GM12878 (cell line): Measurements from ENCODE around the gene RNFT2. TPM values are rescaled to one million over a fixed set of nuclear protein-coding genes. Genes with fewer than 3 reads are reported as not detected.

Experiments
- ATAC-seq: fragments of 200-7000 bp; cut with Tn5 transposase; 3 replicates; pipeline ENCODE4 v1.9.1; 2020; ENCODE audit warnings: mild to moderate bottlenecking, moderate library complexity
- BruUV-seq: library from RNA; stranded (reverse); fragments of 400-500 nt; replicated peaks from 2 replicates; lab custom pipeline; 2021; lab: Mats Ljungman, UMichigan
- CTCF ChIA-PET: fragments of 300-600 bp; sonication (Branson Sonifier 250); formaldehyde crosslinking; extraction: SDS; loops from one replicate; lab custom pipeline; 2021; ENCODE audit warnings: inconsistent platforms; lab: Yijun Ruan, JAX
- POLR2A ChIA-PET: fragments of 350-600 bp; formaldehyde crosslinking; extraction: SDS; loops from one replicate; lab custom pipeline; 2021; ENCODE audit warnings: inconsistent platforms; lab: Charles Lee
- RAD21 ChIA-PET: fragments of 300-600 bp; sonication (Branson Sonifier 250); formaldehyde crosslinking; loops from one replicate; lab custom pipeline; 2023; ENCODE audit warnings: antibody characterized with exemption; ENCODE audit not compliant: unreplicated experiment; lab: Charles Lee
- SMC1A ChIA-PET: fragments of 300-600 bp; sonication (Branson Sonifier 250); formaldehyde crosslinking; loops from one replicate; lab custom pipeline; 2023; ENCODE audit not compliant: unreplicated experiment, uncharacterized antibody; lab: Charles Lee
- DNase-seq: peaks from one replicate; pipeline ENCODE4 v3.0.0-alpha.2; 2011; ENCODE audit warnings: low read depth, low spot score
- FAIRE-seq: peaks from 3 replicates; lab custom pipeline; 2011; peaks lifted over from hg19 to GRCh38; lab: Jason Lieb, UNC
- H2AFZ ChIP-seq: 2 replicates; pipeline ENCODE4 v1.6.0; 2011; ENCODE audit warnings: low read depth, low read length, control low read depth; ENCODE audit not compliant: control insufficient read depth
- H3K27ac ChIP-seq: 2 replicates; pipeline ENCODE4 v1.5.1; 2011; ENCODE audit warnings: control low read depth; ENCODE audit not compliant: control insufficient read depth, insufficient read depth
- H3K27me3 ChIP-seq, 2 experiments: replicated peaks in 1 of 2; 2 replicates each; pipeline versions ENCODE4 v1.6.0 to v1.6.1; 2011; ENCODE audit warnings: low read length in 1 of 2; ENCODE audit not compliant: control insufficient read depth in 2 of 2, insufficient read depth in 2 of 2
- H3K36me3 ChIP-seq, 2 experiments: 2 replicates each; pipeline ENCODE4 v1.5.1; 2011; ENCODE audit warnings: low read length in 1 of 2; ENCODE audit not compliant: control insufficient read depth in 2 of 2, insufficient read depth in 2 of 2
- H3K4me1 ChIP-seq: 2 replicates; pipeline ENCODE4 v1.6.1; 2011; ENCODE audit warnings: mild to moderate bottlenecking, low read length, moderate library complexity, mixed read lengths; ENCODE audit not compliant: control insufficient read depth, insufficient read depth
- H3K4me2 ChIP-seq: 2 replicates; pipeline ENCODE4 v1.6.0; 2011; ENCODE audit warnings: control low read depth; ENCODE audit not compliant: control insufficient read depth, insufficient read depth
- H3K4me3 ChIP-seq: fragments of 200-600 bp; sonication (generic); 2 replicates; pipeline ENCODE4 v1.5.1; 2016
- H3K79me2 ChIP-seq: 2 replicates; pipeline ENCODE4 v1.6.0; 2011; ENCODE audit warnings: low read length; ENCODE audit not compliant: control insufficient read depth, insufficient read depth
- H3K9ac ChIP-seq: 2 replicates; pipeline ENCODE4 v1.8.0; 2011; ENCODE audit warnings: low read length, control low read depth, mixed read lengths; ENCODE audit not compliant: control insufficient read depth, insufficient read depth
- H3K9me3 ChIP-seq: replicated peaks from 3 replicates; pipeline ENCODE4 v1.5.1; 2011; ENCODE audit warnings: mild to moderate bottlenecking, low read length; ENCODE audit not compliant: control insufficient read depth, insufficient read depth
- H4K20me1 ChIP-seq: 2 replicates; pipeline ENCODE4 v1.6.0; 2011; ENCODE audit not compliant: control insufficient read depth, insufficient read depth
- CBFB ChIP-seq: IDR thresholded peaks from 2 replicates; pipeline ENCODE4 v1.6.1; 2016; ENCODE audit warnings: antibody characterized with exemption, low read depth
- ETV6 ChIP-seq, 2 experiments: fragments of 450-650 bp in 1 of 2; IDR thresholded peaks in 1 of 2; conservative IDR thresholded peaks in 1 of 2; 2 replicates each; pipeline ENCODE4 v1.6.1; 2014; ENCODE audit warnings: antibody characterized with exemption in 1 of 2, borderline replicate concordance in 1 of 2, low read depth in 1 of 2, mild to moderate bottlenecking in 1 of 2, moderate library complexity in 1 of 2
- KDM1A ChIP-seq: fragments of 200-600 bp; sonication (generic); IDR thresholded peaks from 2 replicates; pipeline ENCODE4 v1.6.1; 2016; ENCODE audit warnings: borderline replicate concordance
- PML ChIP-seq: IDR thresholded peaks from 2 replicates; pipeline ENCODE4 v1.6.1; 2012; ENCODE audit warnings: low read length, inconsistent platforms
- RELA ChIP-seq: fragments of 450-650 bp; IDR thresholded peaks from 2 replicates; pipeline ENCODE4 v1.8.0; 2014; ENCODE audit warnings: borderline replicate concordance; ENCODE audit not compliant: partially characterized antibody
- SRF ChIP-seq, 2 experiments: IDR thresholded peaks; 2 replicates each; pipeline ENCODE4 v1.6.1; 2011; ENCODE audit warnings: low read depth in 2 of 2, low read length in 2 of 2, mild to moderate bottlenecking in 1 of 2, moderate library complexity in 1 of 2
- WGBS: methylation state at CpG from one replicate; pipeline ENCODE4 v1.1.6; 2016; ENCODE audit warnings: low lambda C conversion rate; ENCODE audit not compliant: insufficient replicate concordance, insufficient coverage; ENCODE audit errors: missing lambda C conversion rate; 5-methylcytosine and 5-hydroxymethylcytosine counted together
- in situ Hi-C: fragments of 300-500 bp; cut with MboI; formaldehyde crosslinking; loops from 9 replicates; pipeline ENCODE4 v1.14.3; 2018; ENCODE audit warnings: mixed read lengths
- intact Hi-C: fragments of 100-400 bp; cut with micrococcal nuclease; formaldehyde crosslinking; loops from one replicate; pipeline ENCODE4 v1.14.2; 2022; ENCODE audit not compliant: unreplicated experiment
- polyA plus RNA-seq, 11 experiments: library from polyadenylated mRNA; depleted of rRNA in 4 of 11; unstranded in 6 of 11; stranded (reverse) in 5 of 11; fragments of >200 nt; fragmentation: Nextera tagmentation in 4 of 11; fragmentation: Illumina TruSeq in 1 of 11; extraction: Ambion mirVana in 4 of 11; extraction: Trizol in 1 of 11; gene quantifications; 1 replicate in 1 of 11; 2 replicates in 10 of 11; pipeline versions ENCODE4 v1.2.1 to v1.2.3, GENCODE V29; 2011 to 2016; ENCODE audit warnings: inconsistent platforms in 2 of 11, missing spikeins in 2 of 11, low read depth in 1 of 11
- total RNA-seq, 4 experiments: library from RNA; depleted of rRNA in 3 of 4; stranded (reverse); fragments of >200 nt in 3 of 4; fragmentation: Illumina TruSeq in 1 of 4; extraction: Trizol in 1 of 4; gene quantifications; 2 replicates each; pipeline versions ENCODE4 v1.2.1 to v1.2.3, GENCODE V29; 2013 to 2021
- TF ChIP-seq, protein P1 (sequence below): fragments of 450-650 bp; IDR thresholded peaks from 2 replicates; pipeline ENCODE4 v1.6.1; 2018; ENCODE audit warnings: mild to moderate bottlenecking, low read depth, moderate library complexity; ENCODE audit not compliant: partially characterized antibody
- TF ChIP-seq, protein P2 (sequence below): fragments of 450-650 bp; IDR thresholded peaks from 2 replicates; pipeline ENCODE4 v1.6.1; 2017; ENCODE audit warnings: mild to moderate bottlenecking, moderate library complexity

The RNFT2 gene
- total and polyA plus RNA-seq, 10 of the 15 experiments (the other 5 are each of a cell fraction or from before 2014, with no cell fraction given), result 2.5 to 17.3 (median 9.7) TPM

GRCh38 chr12:116766746-116767145 lies 28.6 kb downstream of the RNFT2 start:
- Histone ChIP-seq H3K9me3 (no peaks in the 10 kb centered on the region), H3K9ac (no peak overlapping the region), H3K79me2 (no peaks in the 10 kb centered on the region)
- BruUV-seq, result no TSS peak
- SMC1A ChIA-PET, result no interaction called here
- TF ChIP-seq PML (no peak), ETV6 (conservative IDR thresholded peaks at IDR 0.05 in 1 of 2, IDR thresholded peaks at IDR 0.05 in 1 of 2; ENCODE audit: borderline replicate concordance in 1 of 2, low read depth in 1 of 2) (no peak)
- TF ChIP-seq, all 136 proteins: peak for 0
- RAD21 ChIA-PET, result no interaction called here
- H3K4me2 ChIP-seq, result no peak overlapping the region
- intact Hi-C loops, result no loop called here
- H3K4me1 ChIP-seq, result no peaks in the 10 kb centered on the region
- H3K27ac ChIP-seq, result no peak overlapping the region
- no peak for ATAC-seq
- DNase-seq, result no peak
- no peak for FAIRE-seq
- WGBS, result 88% methylated on average over 3 of the region's 3 CpGs
- CTCF ChIA-PET, result no interaction called here
- no peaks in the 10 kb centered on the region; a peak in 3 of 4 replicates for H3K36me3 ChIP-seq
- H2AFZ ChIP-seq, result no peak overlapping the region
- POLR2A ChIA-PET, result no interaction called here
- H3K27me3 ChIP-seq, result no peaks in the 10 kb centered on the region
- no peak overlapping the region for H3K4me3 ChIP-seq
- H4K20me1 ChIP-seq, result no peaks in the 10 kb centered on the region
- in situ Hi-C loops, result no loop called here

DNA sequence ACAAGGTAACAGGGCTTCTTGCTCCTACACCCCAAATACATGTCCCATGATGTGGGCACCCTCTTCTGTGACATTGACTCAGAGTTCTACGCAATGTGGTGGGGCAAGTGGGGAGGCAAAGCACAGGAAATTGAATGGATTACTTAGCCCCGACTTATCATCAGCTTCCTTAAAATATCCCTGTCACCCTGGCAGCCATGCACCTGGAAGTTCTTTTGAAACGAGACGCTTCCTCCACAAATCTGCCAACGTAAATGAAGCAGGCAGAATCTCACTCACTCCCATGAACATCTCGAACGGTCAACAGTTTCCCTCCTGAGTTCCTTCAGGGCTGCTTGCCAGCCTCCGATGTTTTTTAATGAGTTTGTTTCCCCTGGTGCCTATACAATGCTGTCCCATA lies 33.5 kb downstream of the RNFT2 start:
- H3K79me2 ChIP-seq, result no peaks in the 10 kb centered on the region
- intact Hi-C loops (no loop called here), in situ Hi-C loops (no loop called here)
- no peaks in the 10 kb centered on the region; a peak in 1 of 4 replicates for H3K36me3 ChIP-seq
- POLR2A ChIA-PET, result no interaction called here
- RAD21 ChIA-PET, result interaction anchor here (0.7 kb wide), 1 partner anchor 218 kb away, joined by 3 read pairs; no protein-coding TSS in a partner anchor
- no peak overlapping the region for H3K27ac ChIP-seq
- H3K4me2 ChIP-seq, result no peak overlapping the region
- WGBS, result 84% methylated on average over 8 of the region's 8 CpGs
- no peaks in the 10 kb centered on the region for H3K4me1 ChIP-seq
- FAIRE-seq (no peak), DNase-seq (no peak), ATAC-seq (no peak)
- SMC1A ChIA-PET, result no interaction called here
- no peaks in the 10 kb centered on the region for H3K9me3 ChIP-seq
- BruUV-seq, result no TSS peak
- no peak overlapping the region for H3K4me3 ChIP-seq
- no peaks in the 10 kb centered on the region for H3K27me3 ChIP-seq
- no peak overlapping the region for H3K9ac ChIP-seq
- H4K20me1 ChIP-seq, result no peaks in the 10 kb centered on the region
- CTCF ChIA-PET, result no interaction called here
- no peak overlapping the region for H2AFZ ChIP-seq
- TF ChIP-seq CBFB (no peak), RELA (no peak), SRF (IDR thresholded peaks at IDR 0.05; ENCODE audit: low read depth in 2 of 2, low read length in 2 of 2) (no peak), KDM1A (no peak)
- TF ChIP-seq, protein P1, sequence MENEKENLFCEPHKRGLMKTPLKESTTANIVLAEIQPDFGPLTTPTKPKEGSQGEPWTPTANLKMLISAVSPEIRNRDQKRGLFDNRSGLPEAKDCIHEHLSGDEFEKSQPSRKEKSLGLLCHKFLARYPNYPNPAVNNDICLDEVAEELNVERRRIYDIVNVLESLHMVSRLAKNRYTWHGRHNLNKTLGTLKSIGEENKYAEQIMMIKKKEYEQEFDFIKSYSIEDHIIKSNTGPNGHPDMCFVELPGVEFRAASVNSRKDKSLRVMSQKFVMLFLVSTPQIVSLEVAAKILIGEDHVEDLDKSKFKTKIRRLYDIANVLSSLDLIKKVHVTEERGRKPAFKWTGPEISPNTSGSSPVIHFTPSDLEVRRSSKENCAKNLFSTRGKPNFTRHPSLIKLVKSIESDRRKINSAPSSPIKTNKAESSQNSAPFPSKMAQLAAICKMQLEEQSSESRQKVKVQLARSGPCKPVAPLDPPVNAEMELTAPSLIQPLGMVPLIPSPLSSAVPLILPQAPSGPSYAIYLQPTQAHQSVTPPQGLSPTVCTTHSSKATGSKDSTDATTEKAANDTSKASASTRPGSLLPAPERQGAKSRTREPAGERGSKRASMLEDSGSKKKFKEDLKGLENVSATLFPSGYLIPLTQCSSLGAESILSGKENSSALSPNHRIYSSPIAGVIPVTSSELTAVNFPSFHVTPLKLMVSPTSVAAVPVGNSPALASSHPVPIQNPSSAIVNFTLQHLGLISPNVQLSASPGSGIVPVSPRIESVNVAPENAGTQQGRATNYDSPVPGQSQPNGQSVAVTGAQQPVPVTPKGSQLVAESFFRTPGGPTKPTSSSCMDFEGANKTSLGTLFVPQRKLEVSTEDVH, result no peak
- TF ChIP-seq, protein P2, sequence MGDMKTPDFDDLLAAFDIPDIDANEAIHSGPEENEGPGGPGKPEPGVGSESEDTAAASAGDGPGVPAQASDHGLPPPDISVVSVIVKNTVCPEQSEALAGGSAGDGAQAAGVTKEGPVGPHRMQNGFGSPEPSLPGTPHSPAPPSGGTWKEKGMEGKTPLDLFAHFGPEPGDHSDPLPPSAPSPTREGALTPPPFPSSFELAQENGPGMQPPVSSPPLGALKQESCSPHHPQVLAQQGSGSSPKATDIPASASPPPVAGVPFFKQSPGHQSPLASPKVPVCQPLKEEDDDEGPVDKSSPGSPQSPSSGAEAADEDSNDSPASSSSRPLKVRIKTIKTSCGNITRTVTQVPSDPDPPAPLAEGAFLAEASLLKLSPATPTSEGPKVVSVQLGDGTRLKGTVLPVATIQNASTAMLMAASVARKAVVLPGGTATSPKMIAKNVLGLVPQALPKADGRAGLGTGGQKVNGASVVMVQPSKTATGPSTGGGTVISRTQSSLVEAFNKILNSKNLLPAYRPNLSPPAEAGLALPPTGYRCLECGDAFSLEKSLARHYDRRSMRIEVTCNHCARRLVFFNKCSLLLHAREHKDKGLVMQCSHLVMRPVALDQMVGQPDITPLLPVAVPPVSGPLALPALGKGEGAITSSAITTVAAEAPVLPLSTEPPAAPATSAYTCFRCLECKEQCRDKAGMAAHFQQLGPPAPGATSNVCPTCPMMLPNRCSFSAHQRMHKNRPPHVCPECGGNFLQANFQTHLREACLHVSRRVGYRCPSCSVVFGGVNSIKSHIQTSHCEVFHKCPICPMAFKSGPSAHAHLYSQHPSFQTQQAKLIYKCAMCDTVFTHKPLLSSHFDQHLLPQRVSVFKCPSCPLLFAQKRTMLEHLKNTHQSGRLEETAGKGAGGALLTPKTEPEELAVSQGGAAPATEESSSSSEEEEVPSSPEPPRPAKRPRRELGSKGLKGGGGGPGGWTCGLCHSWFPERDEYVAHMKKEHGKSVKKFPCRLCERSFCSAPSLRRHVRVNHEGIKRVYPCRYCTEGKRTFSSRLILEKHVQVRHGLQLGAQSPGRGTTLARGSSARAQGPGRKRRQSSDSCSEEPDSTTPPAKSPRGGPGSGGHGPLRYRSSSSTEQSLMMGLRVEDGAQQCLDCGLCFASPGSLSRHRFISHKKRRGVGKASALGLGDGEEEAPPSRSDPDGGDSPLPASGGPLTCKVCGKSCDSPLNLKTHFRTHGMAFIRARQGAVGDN, result no peak
